ENCODE results near the gene PRKCG.
"Not testable (repeated sequence)": the region's sequence is repeated elsewhere in the genome, so short reads cannot be mapped to it uniquely, and the experiment has no call there.

PRKCG gene

GRCh38 chr19:53945998-53946397, 64.0 kb downstream of the PRKCG start:
- no peak for DNase-seq

- DNase-seq: no peak
These were observed 65.6 kb downstream of the PRKCG start for GRCh38 chr19:53947624-53948023.

GRCh38 chr19:53948611-53949010, 66.6 kb downstream of the PRKCG start:
- not testable (repeated sequence) for DNase-seq

- DNase-seq: no peak
These were observed 69.4 kb downstream of the PRKCG start for GRCh38 chr19:53951436-53951835.

- DNase-seq: no peak
These were observed 70.0 kb downstream of the PRKCG start for GRCh38 chr19:53951947-53952346.

- no peak for DNase-seq
These were observed 71.4 kb downstream of the PRKCG start for GRCh38 chr19:53953383-53953782.

Data from MV-4-11 (cell line).